BE2C (cell line): Measurements from ENCODE around the gene EXOSC3.

Experiments used
- DNase-seq: peaks from one replicate; pipeline ENCODE4 v3.0.0-alpha.2; 2020
- H3K27me3 ChIP-seq: fragments of 250-450 bp; sonication (Bioruptor Pico); 2 replicates; pipeline ENCODE4 v1.5.1; 2020; ENCODE audit warnings: mild to moderate bottlenecking
- H3K36me3 ChIP-seq: fragments of 250-450 bp; sonication (Bioruptor Pico); 2 replicates; pipeline ENCODE4 v1.5.1; 2020; ENCODE audit warnings: mild to moderate bottlenecking
- H3K4me1 ChIP-seq: fragments of 250-450 bp; sonication (Bioruptor Pico); 2 replicates; pipeline ENCODE4 v1.5.1; 2020
- H3K4me3 ChIP-seq: 2 replicates; pipeline ENCODE4 v1.5.1; 2011; ENCODE audit warnings: low read depth, low read length
- H3K9me3 ChIP-seq: fragments of 250-450 bp; sonication (Bioruptor Pico); 2 replicates; pipeline ENCODE4 v1.5.1; 2020
- TF ChIP-seq, protein P1 (sequence below): IDR thresholded peaks from 2 replicates; pipeline ENCODE4 v1.5.1; 2012; ENCODE audit warnings: mild to moderate bottlenecking, low read depth, low read length

EXOSC3 gene

DNA sequence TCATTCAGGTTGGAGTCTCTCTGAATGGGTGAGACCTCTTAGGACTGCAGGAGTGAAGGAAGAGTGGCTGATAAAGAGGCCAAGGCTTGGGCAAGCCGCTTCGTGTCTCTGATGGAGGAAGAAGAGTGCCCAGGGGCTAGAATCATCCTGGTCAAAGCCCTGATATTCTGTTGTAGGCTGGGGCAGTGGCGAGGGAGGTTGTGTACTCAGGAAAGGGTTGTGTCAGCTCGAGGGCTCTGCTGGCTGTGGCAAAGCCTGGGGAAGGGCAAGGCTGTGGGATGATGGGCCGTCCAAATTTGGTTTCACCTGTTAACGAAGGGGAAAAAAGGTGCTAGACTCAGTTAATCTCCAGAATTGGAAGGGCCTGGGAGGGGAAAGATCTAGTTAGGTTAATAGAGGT is 33.7 kb downstream of the EXOSC3 start:
- H3K27me3 ChIP-seq: no peaks in the 10 kb centered on the region
- TF ChIP-seq, protein P1, sequence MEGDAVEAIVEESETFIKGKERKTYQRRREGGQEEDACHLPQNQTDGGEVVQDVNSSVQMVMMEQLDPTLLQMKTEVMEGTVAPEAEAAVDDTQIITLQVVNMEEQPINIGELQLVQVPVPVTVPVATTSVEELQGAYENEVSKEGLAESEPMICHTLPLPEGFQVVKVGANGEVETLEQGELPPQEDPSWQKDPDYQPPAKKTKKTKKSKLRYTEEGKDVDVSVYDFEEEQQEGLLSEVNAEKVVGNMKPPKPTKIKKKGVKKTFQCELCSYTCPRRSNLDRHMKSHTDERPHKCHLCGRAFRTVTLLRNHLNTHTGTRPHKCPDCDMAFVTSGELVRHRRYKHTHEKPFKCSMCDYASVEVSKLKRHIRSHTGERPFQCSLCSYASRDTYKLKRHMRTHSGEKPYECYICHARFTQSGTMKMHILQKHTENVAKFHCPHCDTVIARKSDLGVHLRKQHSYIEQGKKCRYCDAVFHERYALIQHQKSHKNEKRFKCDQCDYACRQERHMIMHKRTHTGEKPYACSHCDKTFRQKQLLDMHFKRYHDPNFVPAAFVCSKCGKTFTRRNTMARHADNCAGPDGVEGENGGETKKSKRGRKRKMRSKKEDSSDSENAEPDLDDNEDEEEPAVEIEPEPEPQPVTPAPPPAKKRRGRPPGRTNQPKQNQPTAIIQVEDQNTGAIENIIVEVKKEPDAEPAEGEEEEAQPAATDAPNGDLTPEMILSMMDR: no peak
- DNase-seq: no peak
- H3K9me3 ChIP-seq: no peaks in the 10 kb centered on the region
- no peaks in the 10 kb centered on the region for H3K36me3 ChIP-seq
- no peak overlapping the region for H3K4me3 ChIP-seq
- H3K4me1 ChIP-seq: peaks cover 7% of the 10 kb centered on the region; the same call in 1 of the 2 replicates

DNA sequence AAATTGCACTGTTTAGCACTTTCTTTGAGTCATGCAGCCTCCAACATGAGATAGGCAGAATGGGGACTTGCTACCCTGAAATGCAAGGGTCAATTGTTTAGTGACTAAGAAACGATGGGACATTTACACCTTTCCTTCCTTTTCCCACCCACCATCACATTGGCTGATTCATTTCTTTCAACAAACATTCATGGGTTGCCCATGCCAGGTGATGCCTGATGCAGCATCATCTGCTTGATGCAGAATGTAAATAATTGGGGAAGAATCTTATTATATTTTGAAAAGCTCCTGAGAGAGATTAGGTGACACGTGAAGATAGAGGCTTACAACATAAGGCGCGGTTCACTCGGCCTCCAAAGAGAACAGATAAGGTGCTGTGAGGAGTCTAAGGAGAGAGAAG is 35.7 kb downstream of the EXOSC3 start:
- Histone ChIP-seq H3K4me3 (no peak overlapping the region), H3K36me3 (no peaks in the 10 kb centered on the region), H3K9me3 (no peaks in the 10 kb centered on the region), H3K27me3 (no peaks in the 10 kb centered on the region), H3K4me1 (peaks cover 12% of the 10 kb centered on the region)
- no peak for DNase-seq
- TF ChIP-seq, protein P1: no peak

GRCh38 chr9:37747271-37747753 is 37.6 kb downstream of the EXOSC3 start:
- no peak overlapping the region for H3K4me3 ChIP-seq
- no peaks in the 10 kb centered on the region for H3K9me3 ChIP-seq
- TF ChIP-seq, protein P1: peak; percentile 98
- H3K36me3 ChIP-seq: no peaks in the 10 kb centered on the region
- H3K27me3 ChIP-seq: no peaks in the 10 kb centered on the region
- DNase-seq: peak; percentile 76
- H3K4me1 ChIP-seq: peaks cover 12% of the 10 kb centered on the region

DNA sequence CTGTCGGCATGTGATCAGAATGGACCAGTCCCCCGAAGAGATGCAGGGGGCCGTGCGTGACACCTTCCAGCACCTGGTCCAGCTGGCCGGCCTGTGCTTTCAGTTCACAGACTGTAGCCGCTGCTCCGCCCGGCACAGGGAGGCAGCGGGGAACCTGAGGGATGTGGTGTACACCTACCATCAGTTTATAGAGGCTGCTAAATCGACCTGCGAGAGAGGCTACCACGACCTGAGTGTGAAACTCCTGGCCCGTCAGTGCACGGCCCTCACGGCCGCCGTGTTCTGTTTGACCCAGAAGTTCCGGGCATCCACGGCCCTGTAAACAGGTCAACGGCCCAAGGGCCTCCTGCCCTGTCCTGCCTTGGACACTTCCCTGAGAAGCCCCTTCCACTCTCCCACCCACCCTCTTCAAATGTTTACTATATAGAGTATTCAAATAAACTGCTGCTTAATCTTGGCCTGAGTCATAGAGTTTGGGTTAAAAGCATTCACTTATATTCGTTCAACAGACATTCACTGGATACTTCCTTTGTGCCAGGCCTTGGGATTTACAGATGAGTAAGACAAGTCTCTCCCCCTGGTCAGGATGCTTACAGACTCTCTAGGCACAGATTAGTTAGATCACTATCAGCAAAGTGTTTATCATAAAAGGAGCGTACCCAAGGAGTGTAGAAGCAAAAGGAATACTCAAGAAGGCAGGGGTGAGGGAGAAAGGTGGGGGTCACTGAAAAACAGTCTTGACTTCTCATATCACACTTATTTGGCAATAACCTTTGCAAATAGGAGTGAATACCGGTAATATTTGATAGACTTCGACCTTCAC is 38.2 kb downstream of the EXOSC3 start:
- TF ChIP-seq, protein P1: no peak
- Histone ChIP-seq H3K4me3 (no peak overlapping the region), H3K27me3 (no peaks in the 10 kb centered on the region), H3K4me1 (peaks cover 12% of the 10 kb centered on the region), H3K9me3 (no peaks in the 10 kb centered on the region), H3K36me3 (no peaks in the 10 kb centered on the region)
- DNase-seq: no peak

DNA sequence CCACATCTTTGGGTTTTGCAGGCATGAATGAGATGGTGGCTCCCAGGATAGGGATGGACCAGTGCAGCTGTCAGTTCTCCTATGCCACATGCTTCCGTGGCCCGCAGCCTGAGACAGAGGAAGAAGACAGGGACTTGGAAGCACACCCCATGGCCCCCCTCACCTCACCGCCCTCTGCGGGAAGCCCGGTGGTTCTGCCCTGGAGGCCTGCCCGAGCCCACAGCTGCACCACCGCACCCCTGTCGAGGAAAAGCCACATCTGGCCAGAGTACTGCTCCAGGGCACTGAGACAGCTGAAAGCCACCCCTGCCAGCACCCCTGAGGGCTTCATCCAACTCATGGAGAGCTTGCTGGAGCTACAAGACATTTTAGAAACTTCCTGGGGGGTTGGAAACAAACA is 38.9 kb downstream of the EXOSC3 start:
- no peak for DNase-seq
- Histone ChIP-seq H3K36me3 (no peaks in the 10 kb centered on the region), H3K4me1 (peaks cover 12% of the 10 kb centered on the region), H3K27me3 (no peaks in the 10 kb centered on the region), H3K4me3 (no peak overlapping the region), H3K9me3 (no peaks in the 10 kb centered on the region)
- TF ChIP-seq, protein P1: no peak
